Measurements from ENCODE around the gene RUVBL1. TPM values are rescaled to one million over a fixed set of nuclear protein-coding genes. Genes with fewer than 3 reads are reported as not detected.

RUVBL1 gene
- total and polyA plus RNA-seq, 2 of the 4 experiments (the other 2 are of a cell fraction): 68.7 to 83.3 TPM

DNA sequence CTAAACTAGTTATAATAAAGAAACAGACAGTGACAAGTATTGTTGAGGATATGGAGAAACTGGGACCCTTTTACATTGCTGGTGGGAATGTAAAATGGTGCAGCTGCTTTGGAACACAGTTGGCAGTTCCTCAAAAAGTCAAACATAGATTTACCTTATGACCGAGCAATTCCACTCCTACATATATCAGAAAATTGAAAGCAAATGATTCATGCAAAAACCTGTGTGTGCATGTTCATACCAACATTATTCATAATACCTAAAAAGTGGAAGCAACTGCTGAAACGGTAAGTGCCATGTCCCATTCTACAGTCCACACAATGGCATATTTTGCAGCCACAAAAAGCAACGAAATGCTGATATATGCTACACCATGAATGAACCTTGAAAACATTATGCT, 83.6 kb downstream of the RUVBL1 start:
- no peak for ATAC-seq (ENCODE audit: low read depth)
- dilution Hi-C loops (cut with HindIII; ENCODE audit: low sequenced_read_pairs, unreplicated experiment): no loop called here

More for the DNA sequence above, 83.6 kb downstream of the RUVBL1 start:
- WGBS, 2 experiments (ENCODE audit: extremely low coverage in 2 of 2, insufficient read length in 1 of 2): no CpG with 5 or more reads among the region's 3 CpGs
- no peak overlapping the region for H2BK20ac ChIP-seq (ENCODE audit: low read depth, low read length)
- no peak overlapping the region for H2BK5ac ChIP-seq (ENCODE audit: low read depth, low read length, poor library complexity, severe bottlenecking)
- no peak overlapping the region for H3K4ac ChIP-seq (ENCODE audit: low read depth, low read length)
- no peak overlapping the region for H2BK120ac ChIP-seq (ENCODE audit: low read depth, low read length)
- H3K27ac ChIP-seq (ENCODE audit: insufficient read depth, low read length): no peak overlapping the region
- no peaks in the 10 kb centered on the region for H3K9me3 ChIP-seq (ENCODE audit: control insufficient read depth, insufficient read depth, low read length)
- intact Hi-C loops (cut with micrococcal nuclease) (no loop called here), in situ Hi-C loops (cut with MboI; ENCODE audit: low sequenced_read_pairs) (no loop called here)
- ChIA-PET POLR2A (ENCODE audit: unreplicated experiment) (no interaction called here), CTCF (no interaction called here)
- H3K18ac ChIP-seq (ENCODE audit: low read depth, low read length): no peak overlapping the region
- H2AFZ ChIP-seq (replicated peaks; ENCODE audit: low read length, poor library complexity): no peak overlapping the region
- no peak overlapping the region for H3K23ac ChIP-seq (ENCODE audit: low read depth, low read length)
- no TSS peak for BruUV-seq (replicated peaks)
- H4K20me1 ChIP-seq (ENCODE audit: insufficient read depth, low read length): no peaks in the 10 kb centered on the region
- H3K4me2 ChIP-seq (ENCODE audit: low read depth, low read length): no peak overlapping the region
- H4K91ac ChIP-seq (ENCODE audit: insufficient read depth, low read depth, low read length): no peak overlapping the region
- H3K36me3 ChIP-seq (ENCODE audit: control insufficient read depth, insufficient read depth, low read length): no peaks in the 10 kb centered on the region
- no peak overlapping the region for H3K4me3 ChIP-seq (ENCODE audit: insufficient read depth, low read depth, low read length)
- H3K27me3 ChIP-seq (ENCODE audit: control insufficient read depth, insufficient read depth, low read length): peaks cover 30% of the 10 kb centered on the region
- H2BK15ac ChIP-seq (ENCODE audit: low read depth, low read length): no peak overlapping the region
- no peak overlapping the region for H4K5ac ChIP-seq (ENCODE audit: low read depth, low read length)
- no peak overlapping the region for H3K9ac ChIP-seq (ENCODE audit: low read depth, low read length)
- no peak for DNase-seq
- H3K14ac ChIP-seq (replicated peaks; ENCODE audit: low read depth, low read length): no peak overlapping the region
- no peak overlapping the region for H4K8ac ChIP-seq (ENCODE audit: low read depth in 2 of 2, low read length in 2 of 2)
- no peaks in the 10 kb centered on the region for H3K4me1 ChIP-seq (ENCODE audit: control insufficient read depth, insufficient read depth, low read length)
- H2AK5ac ChIP-seq (ENCODE audit: low read depth, low read length): no peak overlapping the region
- H3K79me1 ChIP-seq (ENCODE audit: low read depth in 1 of 2, low read length in 2 of 2): no peaks in the 10 kb centered on the region
- H3K9me1 ChIP-seq (ENCODE audit: insufficient read depth, low read length): no peaks in the 10 kb centered on the region
- H3K56ac ChIP-seq (ENCODE audit: extremely low read depth, insufficient read depth, low read length): no peak overlapping the region
- no peak overlapping the region for H2AK9ac ChIP-seq (replicated peaks; ENCODE audit: low read depth, low read length, poor library complexity)
- TF ChIP-seq, protein P1, sequence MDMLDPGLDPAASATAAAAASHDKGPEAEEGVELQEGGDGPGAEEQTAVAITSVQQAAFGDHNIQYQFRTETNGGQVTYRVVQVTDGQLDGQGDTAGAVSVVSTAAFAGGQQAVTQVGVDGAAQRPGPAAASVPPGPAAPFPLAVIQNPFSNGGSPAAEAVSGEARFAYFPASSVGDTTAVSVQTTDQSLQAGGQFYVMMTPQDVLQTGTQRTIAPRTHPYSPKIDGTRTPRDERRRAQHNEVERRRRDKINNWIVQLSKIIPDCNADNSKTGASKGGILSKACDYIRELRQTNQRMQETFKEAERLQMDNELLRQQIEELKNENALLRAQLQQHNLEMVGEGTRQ (IDR thresholded peaks at IDR 0.05; ENCODE audit: low read depth, low read length): no peak
- TF ChIP-seq CHD1 (IDR thresholded peaks at IDR 0.05; ENCODE audit: low read depth, low read length) (no peak), NFE2L2 (IDR thresholded peaks at IDR 0.05; ENCODE audit: low read depth, low read length) (no peak), FOS (IDR thresholded peaks at IDR 0.05; ENCODE audit: low read depth, low read length) (no peak), POLR2A (IDR thresholded peaks at IDR 0.05; ENCODE audit: low read depth, low read length) (no peak), MAFK (IDR thresholded peaks at IDR 0.05; ENCODE audit: low read depth, low read length) (no peak), BHLHE40 (IDR thresholded peaks at IDR 0.05; ENCODE audit: low read depth, low read length) (no peak), SMC3 (IDR thresholded peaks at IDR 0.05; ENCODE audit: low read depth, low read length) (no peak), RFX5 (IDR thresholded peaks at IDR 0.05; ENCODE audit: low read depth, low read length) (no peak), MAZ (IDR thresholded peaks at IDR 0.05; ENCODE audit: borderline replicate concordance, low read depth, low read length) (no peak), CEBPB (IDR thresholded peaks at IDR 0.05; ENCODE audit: low read depth, low read length) (no peak), MXI1 (IDR thresholded peaks at IDR 0.05; ENCODE audit: borderline replicate concordance, low read depth, low read length) (no peak), RAD21 (IDR thresholded peaks at IDR 0.05; ENCODE audit: low read length) (no peak), RCOR1 (IDR thresholded peaks at IDR 0.05; ENCODE audit: insufficient replicate concordance, low read length) (no peak)
- TF ChIP-seq, protein P2, sequence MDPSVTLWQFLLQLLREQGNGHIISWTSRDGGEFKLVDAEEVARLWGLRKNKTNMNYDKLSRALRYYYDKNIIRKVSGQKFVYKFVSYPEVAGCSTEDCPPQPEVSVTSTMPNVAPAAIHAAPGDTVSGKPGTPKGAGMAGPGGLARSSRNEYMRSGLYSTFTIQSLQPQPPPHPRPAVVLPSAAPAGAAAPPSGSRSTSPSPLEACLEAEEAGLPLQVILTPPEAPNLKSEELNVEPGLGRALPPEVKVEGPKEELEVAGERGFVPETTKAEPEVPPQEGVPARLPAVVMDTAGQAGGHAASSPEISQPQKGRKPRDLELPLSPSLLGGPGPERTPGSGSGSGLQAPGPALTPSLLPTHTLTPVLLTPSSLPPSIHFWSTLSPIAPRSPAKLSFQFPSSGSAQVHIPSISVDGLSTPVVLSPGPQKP (IDR thresholded peaks at IDR 0.05; ENCODE audit: borderline replicate concordance, low read depth, low read length): no peak
- TF ChIP-seq, protein P3, sequence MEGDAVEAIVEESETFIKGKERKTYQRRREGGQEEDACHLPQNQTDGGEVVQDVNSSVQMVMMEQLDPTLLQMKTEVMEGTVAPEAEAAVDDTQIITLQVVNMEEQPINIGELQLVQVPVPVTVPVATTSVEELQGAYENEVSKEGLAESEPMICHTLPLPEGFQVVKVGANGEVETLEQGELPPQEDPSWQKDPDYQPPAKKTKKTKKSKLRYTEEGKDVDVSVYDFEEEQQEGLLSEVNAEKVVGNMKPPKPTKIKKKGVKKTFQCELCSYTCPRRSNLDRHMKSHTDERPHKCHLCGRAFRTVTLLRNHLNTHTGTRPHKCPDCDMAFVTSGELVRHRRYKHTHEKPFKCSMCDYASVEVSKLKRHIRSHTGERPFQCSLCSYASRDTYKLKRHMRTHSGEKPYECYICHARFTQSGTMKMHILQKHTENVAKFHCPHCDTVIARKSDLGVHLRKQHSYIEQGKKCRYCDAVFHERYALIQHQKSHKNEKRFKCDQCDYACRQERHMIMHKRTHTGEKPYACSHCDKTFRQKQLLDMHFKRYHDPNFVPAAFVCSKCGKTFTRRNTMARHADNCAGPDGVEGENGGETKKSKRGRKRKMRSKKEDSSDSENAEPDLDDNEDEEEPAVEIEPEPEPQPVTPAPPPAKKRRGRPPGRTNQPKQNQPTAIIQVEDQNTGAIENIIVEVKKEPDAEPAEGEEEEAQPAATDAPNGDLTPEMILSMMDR (conservative IDR thresholded peaks at IDR 0.05; ENCODE audit: low read depth, low read length): no peak

Data from IMR-90 (cell line).